KOPT-K1 (cell line): ENCODE results near the gene CFAP44.

ENCODE experiments used
- H3K27ac ChIP-seq: fragments of 200-600 bp; sonication (generic); 2 replicates; pipeline ENCODE4 v1.5.1; 2016; ENCODE audit warnings: antibody characterized with exemption, mild to moderate bottlenecking, low read depth, low read length; ENCODE audit not compliant: poor library complexity, severe bottlenecking
- H3K36me3 ChIP-seq: fragments of 200-600 bp; sonication (generic); 2 replicates; pipeline ENCODE4 v1.5.1; 2017; ENCODE audit warnings: antibody characterized with exemption, mild to moderate bottlenecking, low read length, moderate library complexity; ENCODE audit not compliant: insufficient read depth
- H3K9me3 ChIP-seq: fragments of 200-600 bp; sonication (generic); 2 replicates; pipeline ENCODE4 v1.5.1; 2017; ENCODE audit warnings: antibody characterized with exemption, low read length, mild to moderate bottlenecking; ENCODE audit not compliant: insufficient read depth, poor library complexity, severe bottlenecking

Gene CFAP44

DNA sequence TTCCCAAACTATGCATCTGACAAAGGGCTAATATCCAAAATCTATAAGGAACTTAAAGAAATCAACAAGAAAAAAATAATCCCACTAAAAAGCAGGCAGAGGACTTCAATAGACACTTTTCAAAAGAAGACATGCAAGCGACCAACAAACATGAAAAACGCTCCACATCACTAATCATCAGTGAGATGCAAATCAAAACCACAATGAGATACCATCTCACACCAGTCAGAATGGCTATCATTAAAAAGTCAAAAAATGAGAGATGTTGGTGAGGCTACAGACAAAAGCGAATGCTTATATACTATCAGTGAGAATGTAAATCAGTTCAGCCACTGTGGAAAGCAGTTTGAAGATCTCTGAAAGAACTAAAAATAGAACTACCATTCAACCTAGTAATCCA is 20.2 kb downstream of the CFAP44 start:
- peaks cover 27% of the 10 kb centered on the region for H3K36me3 ChIP-seq
- no peak overlapping the region for H3K27ac ChIP-seq
- H3K9me3 ChIP-seq: peaks cover 8% of the 10 kb centered on the region

GRCh38 chr3:113409676-113410075 is 31.6 kb downstream of the CFAP44 start:
- H3K36me3 ChIP-seq: no peaks in the 10 kb centered on the region
- H3K9me3 ChIP-seq: peaks cover 2% of the 10 kb centered on the region
- H3K27ac ChIP-seq: no peak overlapping the region

- Histone ChIP-seq H3K9me3 (no peaks in the 10 kb centered on the region), H3K36me3 (peaks cover 23% of the 10 kb centered on the region), H3K27ac (no peak overlapping the region)
Observed at GRCh38 chr3:113405180-113405579, 36.1 kb downstream of the CFAP44 start.

GRCh38 chr3:113404637-113405036 is 36.7 kb downstream of the CFAP44 start:
- H3K36me3 ChIP-seq: peaks cover 25% of the 10 kb centered on the region
- no peak overlapping the region for H3K27ac ChIP-seq
- no peaks in the 10 kb centered on the region for H3K9me3 ChIP-seq
